HG03354 (cell line): ENCODE results near the gene TNFRSF9.
"Not testable (repeated sequence)": the region's sequence is repeated elsewhere in the genome, so short reads cannot be mapped to it uniquely, and the experiment has no call there.

ENCODE experiments used
- ATAC-seq: cut with Tn5 transposase; IDR thresholded peaks from one replicate; pipeline ENCODE4 v1.9.1; 2021; ENCODE audit warnings: mild to moderate bottlenecking; ENCODE audit not compliant: unreplicated experiment, poor library complexity, severe bottlenecking

The TNFRSF9 gene

DNA sequence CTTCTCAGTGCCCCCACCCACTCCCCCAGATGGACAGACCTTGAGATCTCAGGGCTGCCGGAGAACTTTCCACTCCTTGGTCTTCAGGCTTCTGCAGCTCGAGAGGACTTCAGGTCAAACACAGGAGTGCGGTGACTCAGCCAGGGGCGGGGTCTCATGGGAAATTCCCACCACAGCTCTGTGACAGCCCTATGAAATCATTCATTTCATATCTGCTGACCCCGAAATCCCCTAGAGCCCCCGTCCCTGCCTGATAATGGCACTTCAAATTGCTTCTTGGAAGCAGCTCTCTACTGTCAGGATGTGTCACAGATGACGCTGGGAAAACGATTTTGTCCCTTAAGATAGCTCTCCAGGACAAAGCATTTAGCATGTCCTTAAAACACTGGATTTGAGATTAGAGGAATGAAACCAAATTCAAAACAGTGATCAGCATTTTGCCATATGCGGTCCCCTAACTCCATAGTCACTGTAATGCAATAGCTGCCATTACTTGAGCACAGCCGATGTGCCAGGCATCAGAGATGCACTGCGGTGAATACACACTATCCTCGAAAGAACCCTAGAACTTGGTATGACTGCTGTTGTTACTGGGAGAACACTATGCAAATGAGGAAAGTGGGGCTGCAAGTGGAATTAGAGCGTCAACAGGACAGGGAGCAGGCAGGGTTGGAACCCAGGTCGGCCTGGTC lies at the start of gene TNFRSF9:
TNFRSF9 (minus strand) TSS at position 95 of the 692 bp plus-strand sequence. CDS start 845 bp downstream, outside the sequence.
- ATAC-seq, result no peak

DNA sequence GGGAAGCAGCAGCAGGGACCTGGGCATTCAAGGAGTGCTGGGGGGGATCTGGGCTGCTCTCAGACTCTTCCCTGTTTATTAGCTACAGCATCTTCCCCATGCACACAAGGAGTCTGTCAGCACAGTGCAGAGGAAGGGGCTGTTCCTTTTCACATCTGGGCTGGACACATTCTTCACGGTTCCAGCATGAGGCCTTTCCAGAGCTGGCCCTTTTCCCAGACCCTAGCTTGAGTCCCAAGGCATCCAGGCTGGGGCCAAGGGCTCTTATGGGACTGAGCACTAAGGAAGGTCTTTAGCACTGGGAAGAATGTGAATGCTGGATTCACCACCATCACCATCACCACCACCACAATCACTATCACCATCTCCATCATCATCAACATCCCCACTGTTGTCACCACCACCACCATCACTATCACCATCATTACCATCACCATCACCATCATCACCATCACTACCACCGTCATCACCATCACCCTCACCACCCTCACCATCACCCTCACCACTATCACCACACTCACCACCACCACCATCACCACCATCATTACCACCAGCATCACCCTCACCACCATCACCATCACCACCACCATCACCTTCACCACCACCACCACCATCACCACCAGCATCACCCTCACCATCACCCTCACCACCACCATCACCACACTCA lies 49.3 kb upstream of the TNFRSF9 start:
- no peak for ATAC-seq

GRCh38 chr1:7988576-7988975 lies 47.9 kb upstream of the TNFRSF9 start:
- no peak for ATAC-seq

GRCh38 chr1:7987528-7987927 lies 46.9 kb upstream of the TNFRSF9 start:
- ATAC-seq, result no peak

- ATAC-seq, result no peak
These were observed 45.4 kb upstream of the TNFRSF9 start for GRCh38 chr1:7985851-7986612.

DNA sequence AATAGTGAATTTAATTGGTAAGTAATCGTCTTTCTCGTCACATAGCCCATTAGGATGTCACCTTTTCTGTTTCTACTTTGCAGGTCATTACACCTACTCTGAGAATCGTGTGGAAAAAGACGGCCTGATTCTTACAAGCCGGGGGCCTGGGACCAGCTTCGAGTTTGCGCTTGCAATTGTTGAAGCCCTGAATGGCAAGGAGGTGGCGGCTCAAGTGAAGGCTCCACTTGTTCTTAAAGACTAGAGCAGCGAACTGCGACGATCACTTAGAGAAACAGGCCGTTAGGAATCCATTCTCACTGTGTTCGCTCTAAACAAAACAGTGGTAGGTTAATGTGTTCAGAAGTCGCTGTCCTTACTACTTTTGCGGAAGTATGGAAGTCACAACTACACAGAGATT lies 44.2 kb upstream of the TNFRSF9 start:
- ATAC-seq, result no peak

GRCh38 chr1:7983086-7983778 lies 42.6 kb upstream of the TNFRSF9 start:
- no peak for ATAC-seq

DNA sequence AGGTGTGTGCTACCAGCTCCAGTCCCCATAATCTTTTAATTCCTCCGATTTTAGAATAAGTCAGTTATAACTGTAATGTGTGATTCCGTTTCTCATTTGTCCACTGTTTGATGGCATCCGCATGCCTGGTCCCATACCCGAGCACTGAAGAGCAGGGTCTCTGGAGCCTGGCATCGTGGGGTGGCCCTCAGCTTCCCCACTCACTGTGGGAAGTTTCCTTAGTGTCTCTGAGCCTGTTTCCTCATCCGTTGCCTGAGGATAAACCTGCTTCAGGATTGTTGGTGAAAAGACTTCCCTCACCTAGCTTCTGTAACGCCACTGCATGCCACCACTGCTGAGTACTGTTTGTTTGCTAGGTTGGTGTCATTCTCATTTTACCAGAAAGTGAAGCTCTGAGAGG lies 40.3 kb upstream of the TNFRSF9 start:
- ATAC-seq, result no peak

GRCh38 chr1:7975212-7975865 lies 34.7 kb upstream of the TNFRSF9 start:
- ATAC-seq, result no peak

GRCh38 chr1:7973086-7973485 lies 32.4 kb upstream of the TNFRSF9 start:
- ATAC-seq, result no peak

DNA sequence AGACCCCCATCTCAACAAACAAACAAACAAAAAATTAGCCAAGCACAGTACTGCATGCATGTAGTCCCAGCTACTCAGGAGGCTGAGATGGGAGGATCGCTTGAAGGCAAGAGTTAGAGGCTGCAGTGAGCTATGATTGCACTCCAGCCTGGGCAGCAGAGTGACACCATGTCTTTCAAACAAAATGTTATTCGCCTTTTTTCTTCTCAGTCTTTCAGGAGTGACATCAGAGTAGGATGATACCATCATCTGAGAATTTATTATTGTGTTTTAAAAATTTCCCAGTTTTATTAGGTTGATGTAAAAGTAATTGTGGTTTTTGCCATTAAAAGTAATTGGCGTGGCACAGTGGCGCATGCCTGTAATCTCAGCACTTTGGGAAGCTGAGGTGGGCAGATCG lies 31.6 kb upstream of the TNFRSF9 start:
- no peak for ATAC-seq

DNA sequence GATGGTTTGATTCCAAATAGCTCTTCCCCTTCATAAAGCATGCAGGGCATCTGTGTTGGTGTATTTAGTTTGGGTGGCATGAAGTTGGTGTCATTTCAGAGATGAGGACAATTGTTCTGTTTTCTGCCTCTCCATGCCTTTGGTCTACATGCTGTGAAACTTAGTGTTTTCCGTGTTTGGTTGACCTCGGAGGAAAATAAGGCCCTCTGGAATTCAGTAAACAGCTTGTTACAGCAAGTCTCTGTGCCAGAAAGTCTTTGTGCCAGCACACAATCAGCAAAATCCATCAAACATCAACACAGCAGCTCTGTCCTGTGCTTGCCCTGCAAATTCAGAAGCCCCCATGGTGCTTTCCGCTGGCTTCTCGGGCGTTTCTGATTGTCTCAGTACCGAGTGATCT lies 30.4 kb upstream of the TNFRSF9 start:
- no peak for ATAC-seq

GRCh38 chr1:7970246-7970645 lies 29.6 kb upstream of the TNFRSF9 start:
- ATAC-seq, result no peak

DNA sequence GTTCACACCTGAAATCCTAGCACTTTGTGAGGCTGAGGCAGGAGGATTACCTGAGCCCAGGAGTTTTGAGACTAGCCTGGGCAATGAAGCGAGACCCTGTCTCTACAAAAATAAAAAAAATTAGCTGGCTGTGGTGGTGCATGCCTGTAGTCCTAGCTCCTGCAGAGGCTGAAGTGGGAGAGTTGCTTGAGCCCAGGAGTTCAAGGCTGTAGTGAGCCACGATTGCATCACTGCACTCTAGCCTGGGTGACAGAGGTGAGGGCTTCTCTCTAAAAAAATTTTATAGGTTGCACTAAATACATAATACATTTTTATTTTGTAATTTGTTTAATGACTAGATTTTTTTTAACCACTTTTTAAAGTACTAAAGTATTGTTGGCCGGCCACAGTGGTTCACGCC lies 27.0 kb upstream of the TNFRSF9 start:
- ATAC-seq, result no peak

DNA sequence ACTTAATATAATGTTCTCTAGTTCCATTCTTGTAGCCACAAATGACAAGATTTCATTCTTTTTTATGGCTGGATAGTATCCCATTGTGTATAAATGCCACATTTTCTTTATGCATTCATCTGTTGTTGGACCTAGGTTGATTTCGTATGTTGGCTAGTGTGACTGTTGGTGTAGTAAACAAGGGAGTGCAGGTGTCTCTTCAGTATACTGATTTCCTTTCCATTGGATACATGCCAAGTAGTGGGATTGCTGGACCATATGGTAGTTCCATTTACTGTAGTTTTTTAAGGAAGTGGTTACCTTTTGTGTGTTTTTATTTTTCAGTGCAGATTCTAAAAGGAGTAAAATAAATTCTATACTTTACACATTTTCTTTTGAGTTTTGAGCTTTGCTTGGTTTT lies 26.6 kb upstream of the TNFRSF9 start:
- no peak for ATAC-seq

GRCh38 chr1:7964476-7964875 lies 23.8 kb upstream of the TNFRSF9 start:
- no peak for ATAC-seq

GRCh38 chr1:7963841-7964240 lies 23.2 kb upstream of the TNFRSF9 start:
- ATAC-seq, result not testable (repeated sequence)

DNA sequence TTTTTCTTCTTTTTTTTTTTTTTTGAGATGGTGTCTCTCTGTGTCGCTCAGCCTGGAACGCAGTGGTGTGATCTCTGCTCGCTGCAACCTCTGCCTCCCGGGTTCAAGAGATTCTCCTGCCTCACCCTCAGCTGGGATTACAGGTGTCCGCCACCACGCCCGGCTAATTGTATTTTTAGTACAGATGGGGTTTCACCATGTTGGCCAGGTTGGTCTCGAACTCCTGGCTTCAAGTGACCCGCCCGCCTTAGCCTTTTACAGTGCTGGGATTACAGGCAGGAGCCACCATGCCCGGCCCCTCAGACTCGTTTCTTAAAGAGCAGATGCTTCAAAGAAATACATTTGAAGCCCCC lies 22.7 kb upstream of the TNFRSF9 start:
- ATAC-seq, result not testable (repeated sequence)

GRCh38 chr1:7962636-7963377 lies 22.2 kb upstream of the TNFRSF9 start:
- no peak for ATAC-seq
